Muscle of arm (tissue), 12 donors: ENCODE data around the gene COA1. TPM values are rescaled to one million over a fixed set of nuclear protein-coding genes. Genes with fewer than 3 reads are reported as not detected.
"Not testable (repeated sequence)": the region's sequence is repeated elsewhere in the genome, so short reads cannot be mapped to it uniquely, and the experiment has no call there.

Experiments used
- DNase-seq: peaks from one replicate; pipeline ENCODE4 v3.0.0-alpha.2; 2013
- polyA plus RNA-seq, 12 donors: library from polyadenylated mRNA; unstranded; fragments of 120-200 nt; gene quantifications; one replicate each; pipeline ENCODE4 v1.2.1, GENCODE V29; 2013; ENCODE audit not compliant: insufficient read length in 12 of 12

The COA1 gene
- polyA plus RNA-seq, 12 donors, result 22.0 to 53.2 (median 39.3) TPM; not detected in 1

GRCh38 chr7:43636093-43636492 is 93.2 kb downstream of the COA1 start:
- DNase-seq, result no peak

GRCh38 chr7:43634384-43634783 is 94.9 kb downstream of the COA1 start:
- no peak for DNase-seq

- DNase-seq, result no peak
Measured at GRCh38 chr7:43632746-43633145, 96.6 kb downstream of the COA1 start.

- DNase-seq, result no peak
Measured at GRCh38 chr7:43631559-43631958, 97.8 kb downstream of the COA1 start.

GRCh38 chr7:43630482-43630881 is 98.8 kb downstream of the COA1 start:
- no peak for DNase-seq

- DNase-seq, result no peak
Measured at GRCh38 chr7:43629857-43630256, 99.5 kb downstream of the COA1 start.

GRCh38 chr7:43628431-43628830 is 100.9 kb downstream of the COA1 start:
- DNase-seq, result no peak

- DNase-seq, result not testable (repeated sequence)
Measured at GRCh38 chr7:43627798-43628197, 101.5 kb downstream of the COA1 start.

- no peak for DNase-seq
Measured at GRCh38 chr7:43626695-43627094, 102.6 kb downstream of the COA1 start.

GRCh38 chr7:43625980-43626379 is 103.3 kb downstream of the COA1 start:
- DNase-seq, result no peak

GRCh38 chr7:43625453-43625852 is 103.9 kb downstream of the COA1 start:
- DNase-seq, result no peak

- no peak for DNase-seq
Measured at GRCh38 chr7:43624156-43624555, 105.2 kb downstream of the COA1 start.

- no peak for DNase-seq
Measured at GRCh38 chr7:43621729-43622448, 107.4 kb downstream of the COA1 start.

- no peak for DNase-seq
Measured at GRCh38 chr7:43619213-43620012, 109.9 kb downstream of the COA1 start.

- no peak for DNase-seq
Measured at GRCh38 chr7:43618073-43618472, 111.2 kb downstream of the COA1 start.

GRCh38 chr7:43616977-43617376 is 112.3 kb downstream of the COA1 start:
- no peak for DNase-seq

- no peak for DNase-seq
Measured at GRCh38 chr7:43615558-43616145, 113.7 kb downstream of the COA1 start.

- DNase-seq, result peak; percentile 75
Measured at GRCh38 chr7:43612599-43613589, 116.4 kb downstream of the COA1 start.

GRCh38 chr7:43612128-43612527 is 117.2 kb downstream of the COA1 start:
- no peak for DNase-seq

- no peak for DNase-seq
Measured at GRCh38 chr7:43609097-43609496, 120.2 kb downstream of the COA1 start.

GRCh38 chr7:43604251-43604650 is 125.1 kb downstream of the COA1 start:
- no peak for DNase-seq

GRCh38 chr7:43602256-43602655 is 127.1 kb downstream of the COA1 start:
- no peak for DNase-seq
